GM12892 (cell line): ENCODE measurements around the gene LCP1.

ENCODE experiments used
- POLR2A ChIP-seq: IDR thresholded peaks from 2 replicates; pipeline ENCODE4 v1.6.1; 2011; ENCODE audit warnings: low read depth, low read length, control low read depth
- POLR2AphosphoS5 ChIP-seq: IDR thresholded peaks from 2 replicates; pipeline ENCODE4 v1.6.1; 2011; ENCODE audit warnings: low read depth, low read length, control low read depth
- TAF1 ChIP-seq: IDR thresholded peaks from 2 replicates; pipeline ENCODE4 v1.6.1; 2011; ENCODE audit warnings: low read depth, mild to moderate bottlenecking, control low read depth, low read length, borderline replicate concordance

DNA sequence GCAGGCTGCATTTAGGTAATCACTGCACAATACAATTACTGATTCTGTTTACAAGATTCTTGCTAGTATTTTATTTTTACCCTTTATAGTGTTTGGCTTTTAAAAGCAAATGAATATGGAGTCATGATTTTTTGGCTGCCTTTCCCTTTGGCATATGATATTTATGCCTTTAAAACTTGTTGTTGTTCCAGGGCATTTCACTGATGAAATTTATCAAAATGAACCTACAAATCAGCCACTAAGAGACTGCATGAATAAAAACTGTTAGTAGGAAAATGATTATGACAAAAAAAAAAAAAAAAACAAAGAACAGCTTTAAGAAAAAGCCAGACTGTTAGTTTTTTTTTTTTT is 79.7 kb downstream of the LCP1 start:
- TF ChIP-seq TAF1 (no peak), POLR2A (no peak), POLR2AphosphoS5 (no peak)
